ENCODE results near the gene IL1RAP.

The IL1RAP gene

GRCh38 chr3:190492966-190493365, 20.9 kb upstream of the IL1RAP start:
- no peaks in the 10 kb centered on the region for H3K36me3 ChIP-seq (ENCODE audit: control insufficient read depth in 1 of 2, insufficient read depth in 2 of 2, low read length in 2 of 2)
- H3K27ac ChIP-seq (ENCODE audit: low read depth, low read length), result no peak overlapping the region
- H3K9ac ChIP-seq (ENCODE audit: low read depth in 1 of 2, low read length in 2 of 2), result no peak overlapping the region
- no peak overlapping the region for H3K4me3 ChIP-seq (ENCODE audit: low read depth in 1 of 2, low read length in 2 of 2)
- no peaks in the 10 kb centered on the region for H3K27me3 ChIP-seq (ENCODE audit: control insufficient read depth in 1 of 2, insufficient read depth in 2 of 2, low read length in 2 of 2)
- H3K4me1 ChIP-seq (ENCODE audit: control insufficient read depth in 1 of 2, insufficient read depth in 2 of 2, low read length in 2 of 2), result no peaks in the 10 kb centered on the region
- no peaks in the 10 kb centered on the region for H3K9me3 ChIP-seq (ENCODE audit: control insufficient read depth in 1 of 2, low read length in 2 of 2)

DNA sequence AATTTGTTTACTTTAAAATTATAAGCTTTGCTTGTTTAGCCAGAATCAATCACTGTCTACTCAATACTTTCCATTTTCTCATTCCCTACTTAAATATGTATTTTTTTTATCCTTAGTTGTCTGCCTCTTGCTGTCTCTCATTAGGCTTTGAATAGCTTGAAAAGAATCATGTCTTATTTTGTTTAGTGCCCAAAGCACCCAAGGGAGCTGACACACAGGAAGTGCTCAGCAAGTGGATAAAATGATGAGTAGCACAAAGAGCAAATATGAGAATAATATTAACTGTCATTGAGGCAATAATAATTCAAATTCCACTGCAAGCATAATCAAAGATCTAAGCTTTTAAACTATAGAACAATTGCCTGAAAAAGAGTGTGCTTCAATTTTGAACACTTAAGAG, 19.0 kb upstream of the IL1RAP start:
- Histone ChIP-seq H3K4me1 (ENCODE audit: control insufficient read depth in 1 of 2, insufficient read depth in 2 of 2, low read length in 2 of 2) (no peaks in the 10 kb centered on the region), H3K27me3 (ENCODE audit: control insufficient read depth in 1 of 2, insufficient read depth in 2 of 2, low read length in 2 of 2) (no peaks in the 10 kb centered on the region), H3K4me3 (ENCODE audit: low read depth in 1 of 2, low read length in 2 of 2) (no peak overlapping the region), H3K27ac (ENCODE audit: low read depth, low read length) (no peak overlapping the region), H3K9ac (ENCODE audit: low read depth in 1 of 2, low read length in 2 of 2) (no peak overlapping the region), H3K9me3 (ENCODE audit: control insufficient read depth in 1 of 2, low read length in 2 of 2) (no peaks in the 10 kb centered on the region), H3K36me3 (ENCODE audit: control insufficient read depth in 1 of 2, insufficient read depth in 2 of 2, low read length in 2 of 2) (no peaks in the 10 kb centered on the region)

DNA sequence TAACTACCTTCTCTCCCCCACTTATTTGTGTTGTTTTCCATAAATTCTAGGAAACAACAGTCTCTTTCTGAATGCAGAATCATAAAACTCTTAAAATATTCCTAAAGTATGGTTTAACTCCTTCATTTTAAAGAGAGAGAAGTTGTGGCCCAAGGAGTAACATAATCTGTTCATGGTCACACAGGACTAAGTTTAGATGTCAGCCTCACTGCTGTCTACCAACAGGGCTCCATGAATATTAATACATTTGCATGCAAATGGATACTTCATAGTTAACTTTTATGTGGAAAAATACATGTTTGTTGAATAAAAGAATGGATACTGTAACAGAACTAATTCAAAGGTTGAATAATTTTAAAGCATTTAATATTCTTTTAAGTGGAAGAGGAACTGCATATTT, 18.5 kb upstream of the IL1RAP start:
- H3K4me1 ChIP-seq (ENCODE audit: control insufficient read depth in 1 of 2, insufficient read depth in 2 of 2, low read length in 2 of 2), result no peaks in the 10 kb centered on the region
- no peaks in the 10 kb centered on the region for H3K36me3 ChIP-seq (ENCODE audit: control insufficient read depth in 1 of 2, insufficient read depth in 2 of 2, low read length in 2 of 2)
- H3K4me3 ChIP-seq (ENCODE audit: low read depth in 1 of 2, low read length in 2 of 2), result no peak overlapping the region
- no peaks in the 10 kb centered on the region for H3K27me3 ChIP-seq (ENCODE audit: control insufficient read depth in 1 of 2, insufficient read depth in 2 of 2, low read length in 2 of 2)
- no peak overlapping the region for H3K9ac ChIP-seq (ENCODE audit: low read depth in 1 of 2, low read length in 2 of 2)
- no peak overlapping the region for H3K27ac ChIP-seq (ENCODE audit: low read depth, low read length)
- H3K9me3 ChIP-seq (ENCODE audit: control insufficient read depth in 1 of 2, low read length in 2 of 2), result no peaks in the 10 kb centered on the region

- H3K9me3 ChIP-seq (ENCODE audit: control insufficient read depth in 1 of 2, low read length in 2 of 2), result no peaks in the 10 kb centered on the region
- H3K27me3 ChIP-seq (ENCODE audit: control insufficient read depth in 1 of 2, insufficient read depth in 2 of 2, low read length in 2 of 2), result no peaks in the 10 kb centered on the region
- H3K27ac ChIP-seq (ENCODE audit: low read depth, low read length), result no peak overlapping the region
- H3K9ac ChIP-seq (ENCODE audit: low read depth in 1 of 2, low read length in 2 of 2), result no peak overlapping the region
- H3K4me3 ChIP-seq (ENCODE audit: low read depth in 1 of 2, low read length in 2 of 2), result no peak overlapping the region
- H3K36me3 ChIP-seq (ENCODE audit: control insufficient read depth in 1 of 2, insufficient read depth in 2 of 2, low read length in 2 of 2), result no peaks in the 10 kb centered on the region
- H3K4me1 ChIP-seq (ENCODE audit: control insufficient read depth in 1 of 2, insufficient read depth in 2 of 2, low read length in 2 of 2), result no peaks in the 10 kb centered on the region
Measured at GRCh38 chr3:190495796-190496195, 18.1 kb upstream of the IL1RAP start.

DNA sequence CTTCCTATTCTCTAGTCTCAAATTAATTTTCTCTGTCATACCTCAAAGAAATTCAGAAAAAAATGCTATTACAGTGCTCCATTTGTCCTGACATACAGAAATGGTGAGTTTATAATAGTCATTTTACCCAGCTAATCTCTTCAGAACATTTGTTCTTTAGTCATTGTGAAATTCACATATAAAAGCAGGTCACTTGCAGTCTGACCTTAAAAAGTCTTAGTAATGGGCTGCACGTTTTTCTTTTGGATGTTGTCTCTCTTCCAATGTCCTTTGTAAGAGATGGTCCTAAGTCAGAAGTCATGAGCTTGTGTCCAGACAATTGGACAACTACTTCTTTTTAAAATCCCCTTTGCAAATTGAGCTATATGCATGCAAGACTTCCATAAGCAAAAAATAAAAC, 17.0 kb upstream of the IL1RAP start:
- Histone ChIP-seq H3K9me3 (ENCODE audit: control insufficient read depth in 1 of 2, low read length in 2 of 2) (no peaks in the 10 kb centered on the region), H3K36me3 (ENCODE audit: control insufficient read depth in 1 of 2, insufficient read depth in 2 of 2, low read length in 2 of 2) (no peaks in the 10 kb centered on the region), H3K4me1 (ENCODE audit: control insufficient read depth in 1 of 2, insufficient read depth in 2 of 2, low read length in 2 of 2) (no peaks in the 10 kb centered on the region), H3K27ac (ENCODE audit: low read depth, low read length) (no peak overlapping the region), H3K27me3 (ENCODE audit: control insufficient read depth in 1 of 2, insufficient read depth in 2 of 2, low read length in 2 of 2) (no peaks in the 10 kb centered on the region), H3K9ac (ENCODE audit: low read depth in 1 of 2, low read length in 2 of 2) (no peak overlapping the region), H3K4me3 (ENCODE audit: low read depth in 1 of 2, low read length in 2 of 2) (no peak overlapping the region)

DNA sequence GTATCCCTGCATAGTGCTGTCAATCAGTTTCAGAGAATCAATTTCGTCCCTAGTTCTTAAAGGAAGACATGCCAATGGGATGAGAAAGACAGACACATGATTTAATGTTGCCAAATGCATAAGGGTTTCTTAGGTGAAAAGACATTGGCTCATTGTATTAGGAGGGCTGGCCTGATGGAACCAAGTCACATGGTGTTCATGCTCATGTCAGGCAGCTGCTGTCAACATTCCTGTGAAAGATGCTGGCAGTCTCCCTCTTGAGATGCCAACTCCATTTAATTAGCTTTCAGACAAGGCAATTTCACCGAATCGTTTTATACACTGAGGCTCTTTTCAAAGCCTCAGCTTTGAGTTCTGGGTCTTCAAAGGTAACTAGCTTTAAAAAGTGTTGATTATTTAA, 16.1 kb upstream of the IL1RAP start:
- H3K27ac ChIP-seq (ENCODE audit: low read depth, low read length), result no peak overlapping the region
- no peaks in the 10 kb centered on the region for H3K36me3 ChIP-seq (ENCODE audit: control insufficient read depth in 1 of 2, insufficient read depth in 2 of 2, low read length in 2 of 2)
- H3K4me3 ChIP-seq (ENCODE audit: low read depth in 1 of 2, low read length in 2 of 2), result no peak overlapping the region
- no peak overlapping the region for H3K9ac ChIP-seq (ENCODE audit: low read depth in 1 of 2, low read length in 2 of 2)
- no peaks in the 10 kb centered on the region for H3K9me3 ChIP-seq (ENCODE audit: control insufficient read depth in 1 of 2, low read length in 2 of 2)
- no peaks in the 10 kb centered on the region for H3K27me3 ChIP-seq (ENCODE audit: control insufficient read depth in 1 of 2, insufficient read depth in 2 of 2, low read length in 2 of 2)
- H3K4me1 ChIP-seq (ENCODE audit: control insufficient read depth in 1 of 2, insufficient read depth in 2 of 2, low read length in 2 of 2), result no peaks in the 10 kb centered on the region

GRCh38 chr3:190498293-190498692, 15.6 kb upstream of the IL1RAP start:
- H3K27me3 ChIP-seq (ENCODE audit: control insufficient read depth in 1 of 2, insufficient read depth in 2 of 2, low read length in 2 of 2), result no peaks in the 10 kb centered on the region
- H3K9me3 ChIP-seq (ENCODE audit: control insufficient read depth in 1 of 2, low read length in 2 of 2), result no peaks in the 10 kb centered on the region
- H3K9ac ChIP-seq (ENCODE audit: low read depth in 1 of 2, low read length in 2 of 2), result no peak overlapping the region
- no peak overlapping the region for H3K27ac ChIP-seq (ENCODE audit: low read depth, low read length)
- no peaks in the 10 kb centered on the region for H3K36me3 ChIP-seq (ENCODE audit: control insufficient read depth in 1 of 2, insufficient read depth in 2 of 2, low read length in 2 of 2)
- H3K4me3 ChIP-seq (ENCODE audit: low read depth in 1 of 2, low read length in 2 of 2), result no peak overlapping the region
- H3K4me1 ChIP-seq (ENCODE audit: control insufficient read depth in 1 of 2, insufficient read depth in 2 of 2, low read length in 2 of 2), result no peaks in the 10 kb centered on the region

DNA sequence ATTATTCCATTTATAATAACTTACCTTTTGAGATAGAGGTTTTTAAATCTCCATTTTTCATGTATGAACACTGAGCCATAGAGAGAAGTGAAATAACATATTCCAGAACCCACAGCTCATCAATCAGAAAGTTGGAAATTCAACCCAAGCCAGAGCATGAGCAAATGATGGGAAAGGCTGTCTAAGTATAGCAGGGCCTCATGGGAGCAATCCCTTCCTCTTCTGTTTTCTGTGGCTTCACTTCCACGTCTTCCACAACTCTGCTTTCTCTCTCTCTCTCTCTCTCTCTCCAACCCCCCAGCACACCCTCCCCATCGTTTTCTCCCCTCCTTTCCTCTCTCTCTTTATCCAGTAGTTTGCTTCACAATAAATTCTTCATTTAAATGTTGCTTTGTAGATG, 14.8 kb upstream of the IL1RAP start:
- H3K9me3 ChIP-seq (ENCODE audit: control insufficient read depth in 1 of 2, low read length in 2 of 2), result no peaks in the 10 kb centered on the region

GRCh38 chr3:190502946-190503345, 10.9 kb upstream of the IL1RAP start:
- Histone ChIP-seq H3K4me3 (ENCODE audit: low read depth in 1 of 2, low read length in 2 of 2) (no peak overlapping the region), H3K4me1 (ENCODE audit: control insufficient read depth in 1 of 2, insufficient read depth in 2 of 2, low read length in 2 of 2) (no peaks in the 10 kb centered on the region), H3K9me3 (ENCODE audit: control insufficient read depth in 1 of 2, low read length in 2 of 2) (no peaks in the 10 kb centered on the region), H3K27ac (ENCODE audit: low read depth, low read length) (no peak overlapping the region), H3K27me3 (ENCODE audit: control insufficient read depth in 1 of 2, insufficient read depth in 2 of 2, low read length in 2 of 2) (no peaks in the 10 kb centered on the region), H3K9ac (ENCODE audit: low read depth in 1 of 2, low read length in 2 of 2) (no peak overlapping the region), H3K36me3 (ENCODE audit: control insufficient read depth in 1 of 2, insufficient read depth in 2 of 2, low read length in 2 of 2) (no peaks in the 10 kb centered on the region)

More for the DNA sequence above, 14.8 kb upstream of the IL1RAP start:
- Histone ChIP-seq H3K27ac (ENCODE audit: low read depth, low read length) (no peak overlapping the region), H3K9ac (ENCODE audit: low read depth in 1 of 2, low read length in 2 of 2) (no peak overlapping the region), H3K4me3 (ENCODE audit: low read depth in 1 of 2, low read length in 2 of 2) (no peak overlapping the region), H3K27me3 (ENCODE audit: control insufficient read depth in 1 of 2, insufficient read depth in 2 of 2, low read length in 2 of 2) (no peaks in the 10 kb centered on the region), H3K4me1 (ENCODE audit: control insufficient read depth in 1 of 2, insufficient read depth in 2 of 2, low read length in 2 of 2) (no peaks in the 10 kb centered on the region), H3K36me3 (ENCODE audit: control insufficient read depth in 1 of 2, insufficient read depth in 2 of 2, low read length in 2 of 2) (no peaks in the 10 kb centered on the region)

DNA sequence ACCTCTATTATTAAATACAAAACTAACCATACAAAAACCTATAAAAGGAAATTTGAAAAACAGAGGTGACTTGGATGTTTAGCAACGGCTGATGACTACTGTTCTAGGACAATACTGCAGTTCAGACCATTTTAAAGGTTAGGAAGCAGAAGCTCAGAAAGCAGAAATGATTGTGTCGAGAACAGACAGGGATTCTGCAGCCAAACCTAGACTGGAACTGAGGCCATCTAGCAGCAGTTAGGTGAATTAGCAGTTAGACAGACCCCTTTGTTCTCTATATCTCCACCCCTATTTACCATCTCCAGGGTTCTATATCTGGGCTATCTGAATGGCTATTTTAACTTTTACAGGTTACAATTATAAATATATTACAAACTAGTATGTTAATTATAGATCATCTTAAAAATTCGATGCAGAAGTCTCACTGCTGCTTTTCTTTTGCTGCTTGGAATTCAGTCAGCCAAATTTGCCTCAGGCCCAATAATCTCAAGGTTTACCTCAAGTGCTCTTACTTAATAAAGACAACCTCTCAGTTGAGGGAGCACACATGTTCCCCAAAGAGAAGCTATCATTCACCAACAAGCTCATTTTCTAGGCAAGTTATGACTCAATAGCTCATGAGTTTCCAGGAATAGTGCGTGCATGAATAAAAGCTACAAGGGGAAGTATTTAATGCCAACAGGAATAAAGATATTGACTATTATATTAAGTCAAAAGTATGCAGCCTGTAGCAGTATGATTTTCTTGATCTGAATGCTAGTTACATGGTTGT, 9.3 kb upstream of the IL1RAP start:
- H3K36me3 ChIP-seq (ENCODE audit: control insufficient read depth in 1 of 2, insufficient read depth in 2 of 2, low read length in 2 of 2), result no peaks in the 10 kb centered on the region
- H3K27me3 ChIP-seq (ENCODE audit: control insufficient read depth in 1 of 2, insufficient read depth in 2 of 2, low read length in 2 of 2), result no peaks in the 10 kb centered on the region
- no peak overlapping the region for H3K9ac ChIP-seq (ENCODE audit: low read depth in 1 of 2, low read length in 2 of 2)
- no peak overlapping the region for H3K4me3 ChIP-seq (ENCODE audit: low read depth in 1 of 2, low read length in 2 of 2)
- no peak overlapping the region for H3K27ac ChIP-seq (ENCODE audit: low read depth, low read length)
- H3K9me3 ChIP-seq (ENCODE audit: control insufficient read depth in 1 of 2, low read length in 2 of 2), result no peaks in the 10 kb centered on the region
- no peaks in the 10 kb centered on the region for H3K4me1 ChIP-seq (ENCODE audit: control insufficient read depth in 1 of 2, insufficient read depth in 2 of 2, low read length in 2 of 2)
